HG03558 (cell line): ENCODE results near the gene KDM4C.

Source experiments
- ATAC-seq: cut with Tn5 transposase; IDR thresholded peaks from one replicate; pipeline ENCODE4 v1.9.1; 2021; ENCODE audit warnings: moderate number of reproducible peaks; ENCODE audit not compliant: unreplicated experiment; ENCODE audit errors: extremely low read depth

KDM4C gene

GRCh38 chr9:7117676-7118561 lies 360.1 kb downstream of the KDM4C start:
- ATAC-seq = peak; percentile 67

GRCh38 chr9:7118633-7119032 lies 360.9 kb downstream of the KDM4C start:
- no peak for ATAC-seq

DNA sequence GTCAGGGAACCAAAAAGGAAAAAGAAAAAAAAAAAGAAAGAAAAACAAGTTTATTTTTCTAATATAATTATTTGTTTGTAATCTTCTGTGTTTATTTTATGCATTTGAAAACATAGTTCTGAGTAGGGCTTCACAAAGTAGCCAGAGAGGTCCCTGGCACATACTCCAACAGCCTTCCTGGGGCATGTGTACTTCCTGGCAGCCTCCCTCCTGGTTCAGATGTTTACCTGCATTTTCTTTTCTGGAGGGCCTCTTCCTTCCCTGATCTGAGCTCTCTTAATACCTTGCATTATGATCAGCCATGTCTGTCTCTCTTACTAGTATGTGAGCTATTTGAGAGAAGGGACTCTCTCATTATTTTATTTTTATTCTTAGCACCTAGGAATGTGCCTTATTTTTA lies 361.8 kb downstream of the KDM4C start:
- no peak for ATAC-seq

DNA sequence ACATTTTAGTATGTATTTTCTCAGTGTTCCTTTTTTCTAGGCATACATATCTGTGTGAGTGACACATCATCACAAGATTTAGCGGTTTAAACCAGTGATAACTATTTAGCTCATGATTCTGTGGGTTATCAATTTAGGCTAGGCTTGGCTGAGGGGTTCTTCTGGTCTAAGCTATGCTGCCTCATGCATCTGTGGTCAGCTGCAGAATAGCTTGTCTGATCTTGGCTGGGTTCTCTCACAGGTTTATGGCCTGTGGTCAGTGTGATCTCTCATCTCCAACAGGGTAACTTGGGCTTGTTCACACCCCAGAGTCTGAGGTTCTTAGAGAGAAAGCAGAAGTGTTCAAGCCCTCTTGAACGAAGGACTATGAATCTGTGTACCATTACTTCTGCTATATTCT lies 363.3 kb downstream of the KDM4C start:
- ATAC-seq = peak; percentile 26

GRCh38 chr9:7121664-7122063 lies 363.9 kb downstream of the KDM4C start:
- ATAC-seq = no peak

- no peak for ATAC-seq
Measured at GRCh38 chr9:7123743-7124142, 366.0 kb downstream of the KDM4C start.

DNA sequence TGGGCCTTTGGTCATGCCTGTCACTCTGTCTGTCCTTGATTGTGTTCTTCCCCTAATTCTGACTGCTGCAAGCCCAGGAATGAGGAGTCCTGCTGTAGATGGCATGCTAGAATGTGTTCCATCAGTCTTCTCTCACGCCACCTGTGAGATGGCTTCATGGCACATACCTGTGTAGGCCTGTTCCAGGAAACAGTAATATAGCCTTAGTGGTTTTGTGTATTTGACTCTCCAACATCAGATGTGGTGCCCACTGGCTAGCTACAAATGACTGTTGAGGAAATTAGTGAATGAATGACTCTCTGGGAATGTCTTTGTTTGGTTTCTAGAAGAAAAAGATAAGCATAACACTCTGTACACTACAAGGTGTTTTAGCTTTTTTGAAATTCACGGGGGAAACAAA lies 367.5 kb downstream of the KDM4C start:
- ATAC-seq = no peak

DNA sequence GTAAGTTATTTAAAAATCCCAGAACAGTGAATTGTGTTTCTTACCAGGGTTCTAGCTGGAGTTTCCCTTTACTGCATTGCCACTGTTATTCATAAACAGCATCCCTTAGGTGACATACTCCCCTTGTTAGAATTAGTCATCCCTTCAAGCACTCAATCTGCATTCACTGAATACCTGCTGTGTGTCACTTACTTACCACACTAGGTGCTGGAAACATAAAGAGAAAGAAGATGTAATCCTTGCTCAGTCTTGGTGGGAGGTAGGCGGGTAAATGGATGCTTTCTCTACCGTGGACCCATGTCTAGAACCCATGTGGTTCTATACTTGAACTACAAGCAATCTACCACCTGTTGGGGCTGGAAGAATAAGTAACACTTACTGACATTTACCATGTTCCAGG lies 371.6 kb downstream of the KDM4C start:
- ATAC-seq = peak; percentile 39

DNA sequence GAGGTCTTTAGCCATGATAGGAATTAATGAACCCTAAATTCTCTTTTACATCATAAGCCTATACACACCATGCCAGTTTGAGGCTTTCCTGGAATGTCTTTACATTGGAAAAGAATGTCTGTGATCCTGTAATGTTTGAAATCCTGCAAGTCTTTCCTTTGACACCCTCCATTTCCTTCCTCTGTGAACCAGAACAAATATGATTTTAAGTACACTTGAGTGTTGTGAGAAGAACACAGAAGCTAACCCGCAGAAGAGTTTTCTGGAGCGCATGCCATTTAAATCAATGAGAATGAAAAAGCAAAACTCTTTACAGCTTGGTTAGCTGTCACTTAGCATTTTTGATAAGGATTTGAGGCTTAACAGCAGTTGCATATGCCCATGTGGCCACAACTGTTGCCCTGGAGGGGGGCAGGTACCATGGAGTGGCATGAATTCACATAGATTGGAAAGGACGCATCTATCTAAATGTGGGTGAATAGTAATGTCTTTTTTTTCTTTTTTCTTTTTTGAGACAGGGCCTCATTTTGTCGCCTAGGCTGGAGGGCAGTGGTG lies 372.6 kb downstream of the KDM4C start:
- ATAC-seq = no peak

DNA sequence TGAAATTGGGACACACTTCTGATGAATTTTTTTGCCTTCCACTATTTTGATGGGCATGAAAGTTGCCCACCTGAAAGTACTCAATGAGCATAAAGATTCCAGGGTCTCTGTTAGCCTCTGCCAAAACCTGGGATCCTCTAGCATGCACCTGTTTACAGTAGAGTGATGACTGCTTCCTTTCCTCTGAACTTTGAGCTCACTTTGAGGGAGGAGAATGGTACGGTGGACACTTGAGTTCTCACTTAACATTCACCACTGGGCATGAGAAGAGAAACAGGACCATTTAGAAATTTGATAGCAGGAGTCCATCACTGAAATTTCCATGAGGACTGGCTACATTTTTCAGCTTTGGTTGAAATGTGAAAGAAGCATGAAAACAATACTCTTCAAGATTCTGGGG lies 374.8 kb downstream of the KDM4C start:
- no peak for ATAC-seq

DNA sequence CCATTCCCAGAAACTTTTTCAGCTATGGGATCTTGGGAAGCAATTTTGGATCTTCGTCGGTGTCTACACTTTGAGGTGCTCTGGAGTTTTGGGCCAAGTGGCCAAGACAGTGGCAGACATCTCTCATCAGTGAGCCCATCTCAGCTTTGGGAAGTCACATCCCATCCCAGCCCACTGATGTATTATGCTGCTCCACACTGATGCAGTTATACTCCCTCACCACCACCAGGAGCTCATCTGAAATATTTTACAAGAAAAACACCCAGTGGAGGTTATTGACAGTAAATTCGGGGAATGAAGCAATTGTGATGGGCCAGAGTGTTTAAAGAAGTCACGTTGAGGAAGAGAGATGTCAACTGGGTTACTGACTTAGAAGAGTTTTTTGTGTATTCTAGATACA lies 378.0 kb downstream of the KDM4C start:
- no peak for ATAC-seq

DNA sequence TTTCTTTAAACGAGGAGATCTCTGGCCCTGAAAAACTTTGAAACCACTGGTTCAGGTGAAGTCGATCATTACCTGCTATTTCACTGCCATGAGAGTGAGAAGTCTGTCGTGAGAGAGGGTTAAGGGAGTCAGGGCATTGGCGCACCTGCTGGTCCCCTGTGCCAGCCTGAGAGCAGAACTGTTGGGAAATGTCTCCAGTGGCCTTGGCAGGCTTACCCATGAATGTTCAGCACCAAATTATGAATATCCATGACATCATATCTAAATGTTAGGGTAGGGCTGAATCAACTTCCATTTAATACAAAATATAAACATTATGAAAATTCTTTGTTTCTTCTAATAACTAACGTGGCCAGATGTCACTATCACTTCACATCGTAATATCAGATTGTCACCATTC lies 379.3 kb downstream of the KDM4C start:
- no peak for ATAC-seq

DNA sequence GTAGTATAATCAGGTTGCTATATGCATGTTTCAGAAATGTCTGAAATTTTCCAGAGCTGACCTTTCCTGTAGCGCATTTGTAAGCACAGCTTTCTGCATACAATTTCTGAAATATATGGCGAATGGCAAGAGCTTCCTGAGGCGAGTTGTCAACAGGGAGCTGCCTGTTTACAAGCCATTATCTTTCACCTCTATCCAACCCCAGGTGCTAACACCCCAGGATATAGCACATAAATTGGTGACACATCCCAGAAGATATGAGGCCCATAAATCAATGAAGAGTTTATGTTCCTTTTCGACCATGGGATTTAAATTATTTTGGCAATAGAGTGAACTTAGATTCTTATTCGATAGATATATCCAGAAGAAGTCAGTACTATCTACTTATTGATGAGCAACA lies 379.8 kb downstream of the KDM4C start:
- ATAC-seq = no peak

DNA sequence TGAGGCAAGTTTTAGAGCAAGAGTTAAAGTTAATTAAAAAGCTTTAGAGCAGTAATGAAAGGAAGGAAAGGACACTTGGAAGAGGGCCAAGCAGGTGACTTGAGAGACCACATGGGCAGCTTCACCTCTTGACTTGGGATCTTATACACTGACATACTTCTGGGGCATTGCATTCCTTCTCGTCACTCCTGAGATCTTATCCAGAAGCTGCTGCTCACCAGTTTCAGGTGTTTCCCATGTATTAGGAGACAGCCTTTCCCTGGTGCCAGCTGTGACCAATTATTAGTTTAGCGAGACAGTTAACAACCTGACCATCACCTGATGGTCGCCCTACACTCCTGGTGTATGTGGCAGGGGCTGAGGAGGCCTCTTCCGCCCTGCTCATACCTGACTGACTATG lies 382.1 kb downstream of the KDM4C start:
- no peak for ATAC-seq

DNA sequence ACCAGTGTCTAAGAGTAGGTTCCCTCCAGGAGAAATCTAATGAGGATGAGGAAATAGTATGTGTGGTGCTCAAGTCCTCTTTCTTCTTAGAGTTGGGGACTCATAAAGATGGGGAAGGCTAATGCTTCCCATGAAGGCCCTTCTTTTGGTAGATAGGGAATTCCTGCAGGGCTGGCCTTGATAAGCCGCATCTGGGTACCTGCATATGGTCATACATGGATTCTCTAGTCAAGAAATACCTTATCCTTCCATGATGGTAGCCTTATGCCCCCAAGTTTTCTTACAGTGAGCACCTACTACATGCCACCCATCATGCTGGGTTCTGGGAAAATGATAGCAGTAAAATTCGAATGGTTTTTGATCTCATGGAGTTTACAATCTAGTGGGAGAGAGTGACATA lies 382.6 kb downstream of the KDM4C start:
- no peak for ATAC-seq

DNA sequence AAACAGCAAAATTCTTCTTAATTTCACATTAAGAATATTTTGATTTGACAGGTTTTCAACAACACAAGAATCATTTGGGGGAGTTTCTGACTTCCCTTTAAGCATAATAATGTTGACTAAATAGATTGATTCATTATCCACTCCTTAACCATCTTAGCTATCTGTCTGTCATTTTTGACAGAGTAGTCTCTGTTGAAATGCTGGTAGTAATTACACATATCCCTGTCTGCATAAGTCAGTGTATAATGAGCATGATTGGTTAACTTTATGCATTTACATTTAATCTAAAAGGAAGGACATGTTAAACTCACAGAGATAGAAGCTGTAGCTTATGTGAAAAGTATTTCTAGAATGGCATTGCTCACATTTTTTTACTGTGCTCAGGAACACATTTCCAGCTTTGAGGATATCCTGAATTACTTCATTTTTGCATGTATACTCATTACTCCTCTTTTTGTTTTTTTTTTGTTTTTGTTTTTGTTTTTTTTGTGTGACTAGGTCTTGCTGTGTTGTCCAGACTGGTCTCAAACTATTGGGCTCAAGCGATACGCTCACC lies 385.9 kb downstream of the KDM4C start:
- ATAC-seq = no peak

DNA sequence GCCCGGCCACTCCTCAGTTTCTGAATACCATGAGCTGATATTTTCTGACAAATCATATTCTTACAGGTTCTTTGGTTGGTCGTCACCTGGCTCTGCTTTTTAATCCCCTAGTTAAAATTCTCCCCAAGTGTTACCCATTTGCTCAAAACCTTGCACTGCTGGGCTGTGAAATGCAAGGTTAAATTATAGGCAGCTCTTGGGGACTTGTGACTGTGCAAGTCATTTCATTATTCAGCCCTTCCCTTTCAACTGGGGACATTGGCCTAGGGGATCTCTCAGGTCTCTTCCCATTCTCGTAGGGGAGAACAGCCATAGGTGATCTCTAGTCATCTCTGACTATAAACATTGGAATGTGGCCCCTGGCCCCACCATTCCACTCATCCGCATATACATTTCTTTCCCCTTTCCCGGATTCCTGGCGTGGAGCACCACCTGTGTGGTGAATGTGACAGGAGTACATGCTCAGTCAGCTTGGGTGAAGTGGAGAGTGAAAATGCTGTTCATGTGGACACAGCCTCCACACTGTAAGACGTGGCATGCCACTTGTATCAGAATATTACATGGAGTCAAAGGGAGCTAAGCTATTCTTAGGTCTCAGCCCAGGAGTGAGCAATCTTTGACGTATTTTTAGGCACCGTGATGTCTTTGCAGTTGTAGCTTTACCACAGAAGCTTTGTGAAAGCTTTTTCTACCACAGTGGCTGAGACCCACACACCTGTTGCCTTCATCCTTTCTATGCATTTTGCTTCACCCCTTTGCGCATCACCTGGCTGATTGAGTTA lies 386.7 kb downstream of the KDM4C start:
- no peak for ATAC-seq

- ATAC-seq = no peak
Measured at GRCh38 chr9:7145361-7146069, 387.7 kb downstream of the KDM4C start.

DNA sequence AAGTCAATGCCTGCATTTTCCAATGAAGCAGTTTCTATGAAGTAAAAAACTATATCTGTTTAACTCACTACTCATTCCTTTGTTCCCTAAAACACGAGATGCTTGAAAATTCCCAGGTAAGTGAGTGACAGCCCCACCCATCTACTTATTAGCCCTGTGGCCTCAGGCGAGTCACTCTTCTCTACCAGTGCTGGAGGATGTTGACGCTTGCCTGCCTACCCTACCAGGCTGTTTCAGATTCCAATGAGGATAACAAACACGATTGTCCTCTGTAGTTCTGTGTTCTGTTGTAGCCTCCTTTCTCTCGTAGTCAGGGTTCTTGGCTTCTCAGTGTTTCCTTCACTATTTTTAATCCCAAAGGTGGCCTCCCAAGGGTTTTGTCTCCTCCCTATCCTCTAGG lies 388.8 kb downstream of the KDM4C start:
- no peak for ATAC-seq
